Activated T-cell treated with anti-CD3 and anti-CD28 coated beads, Interleukin-2, amount 50 U/mL, for 24 hours (primary cell): ENCODE measurements around the gene PLAAT5.
"Not testable (repeated sequence)": the region's sequence is repeated elsewhere in the genome, so short reads cannot be mapped to it uniquely, and the experiment has no call there.

Experiments used
- DNase-seq: peaks from one replicate; pipeline ENCODE4 v3.0.0-alpha.2; 2020
- H3K27ac Mint-ChIP-seq: 2 replicates; pipeline ENCODE4 v1.8.0; 2020; ENCODE audit warnings: mild to moderate bottlenecking, mixed read lengths
- H3K27me3 Mint-ChIP-seq: 2 replicates; pipeline ENCODE4 v1.8.0; 2020; ENCODE audit warnings: mixed read lengths
- H3K36me3 Mint-ChIP-seq: 2 replicates; pipeline ENCODE4 v1.8.0; 2020; ENCODE audit warnings: low read depth, mixed read lengths
- H3K4me1 Mint-ChIP-seq: 2 replicates; pipeline ENCODE4 v1.8.0; 2020; ENCODE audit warnings: low read depth, mixed read lengths
- H3K4me3 Mint-ChIP-seq: 2 replicates; pipeline ENCODE4 v1.8.0; 2020; ENCODE audit warnings: mild to moderate bottlenecking, moderate library complexity, mixed read lengths
- H3K9me3 Mint-ChIP-seq: 2 replicates; pipeline ENCODE4 v1.8.0; 2020; ENCODE audit warnings: mixed read lengths

The PLAAT5 gene

GRCh38 chr11:63478896-63479295 lies 12.1 kb downstream of the PLAAT5 start:
- H3K4me3 Mint-ChIP-seq = no peak overlapping the region
- no peaks in the 10 kb centered on the region for H3K27me3 Mint-ChIP-seq
- no peaks in the 10 kb centered on the region for H3K4me1 Mint-ChIP-seq
- H3K36me3 Mint-ChIP-seq = no peaks in the 10 kb centered on the region
- DNase-seq = peak; percentile 50
- H3K27ac Mint-ChIP-seq = no peak overlapping the region
- H3K9me3 Mint-ChIP-seq = peaks cover 10% of the 10 kb centered on the region

DNA sequence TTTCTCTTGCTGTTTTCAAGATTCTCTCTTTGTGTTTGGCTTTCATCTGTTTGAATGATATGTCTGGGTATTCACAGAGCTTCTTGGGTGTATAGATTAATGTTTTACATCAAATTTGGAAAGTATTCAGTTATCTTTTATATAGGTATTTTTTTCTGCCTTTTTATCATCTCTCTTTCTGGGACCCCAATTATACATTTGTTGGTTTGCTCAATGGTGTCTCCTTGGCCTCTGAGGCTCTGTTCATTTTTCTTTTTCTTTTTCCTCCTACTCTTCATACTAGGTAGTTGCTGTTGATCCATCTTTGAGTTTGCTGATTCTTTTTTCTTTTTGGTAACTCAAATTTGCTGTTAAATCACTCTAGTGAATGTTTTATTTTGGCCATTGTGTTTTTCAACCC lies 14.3 kb downstream of the PLAAT5 start:
- Mint-ChIP-seq H3K27ac (no peak overlapping the region), H3K9me3 (peaks cover 10% of the 10 kb centered on the region), H3K4me1 (no peaks in the 10 kb centered on the region), H3K27me3 (no peaks in the 10 kb centered on the region), H3K4me3 (no peak overlapping the region), H3K36me3 (no peaks in the 10 kb centered on the region)
- no peak for DNase-seq

DNA sequence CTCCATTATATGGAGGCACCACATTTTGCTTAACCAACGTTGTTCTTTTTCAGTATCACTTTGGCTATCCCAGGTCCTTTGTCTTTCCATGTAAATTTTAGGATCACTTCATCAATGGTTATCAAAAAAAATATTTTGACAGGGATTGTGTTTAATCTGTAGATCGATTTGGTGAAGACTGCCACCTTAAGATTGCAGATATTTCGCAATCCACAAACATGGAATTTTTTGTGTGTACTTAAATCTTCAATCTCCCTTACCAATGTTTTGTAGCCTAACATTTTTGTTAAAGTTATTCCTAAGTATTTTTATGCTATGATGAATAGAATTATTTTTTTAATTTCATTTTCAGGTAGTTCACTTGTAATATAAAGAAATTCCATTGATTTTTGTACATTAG lies 18.6 kb downstream of the PLAAT5 start:
- no peak overlapping the region for H3K4me3 Mint-ChIP-seq
- no peaks in the 10 kb centered on the region for H3K4me1 Mint-ChIP-seq
- H3K36me3 Mint-ChIP-seq = peaks cover 4% of the 10 kb centered on the region
- no peak for DNase-seq
- peaks cover 33% of the 10 kb centered on the region for H3K9me3 Mint-ChIP-seq
- H3K27ac Mint-ChIP-seq = no peak overlapping the region
- no peaks in the 10 kb centered on the region for H3K27me3 Mint-ChIP-seq

GRCh38 chr11:63470311-63470710 lies 20.7 kb downstream of the PLAAT5 start:
- peaks cover 4% of the 10 kb centered on the region for H3K36me3 Mint-ChIP-seq
- no peaks in the 10 kb centered on the region for H3K4me1 Mint-ChIP-seq
- H3K4me3 Mint-ChIP-seq = no peak overlapping the region
- H3K9me3 Mint-ChIP-seq = peaks cover 23% of the 10 kb centered on the region
- peaks cover 2% of the 10 kb centered on the region for H3K27me3 Mint-ChIP-seq
- H3K27ac Mint-ChIP-seq = no peak overlapping the region
- no peak for DNase-seq

DNA sequence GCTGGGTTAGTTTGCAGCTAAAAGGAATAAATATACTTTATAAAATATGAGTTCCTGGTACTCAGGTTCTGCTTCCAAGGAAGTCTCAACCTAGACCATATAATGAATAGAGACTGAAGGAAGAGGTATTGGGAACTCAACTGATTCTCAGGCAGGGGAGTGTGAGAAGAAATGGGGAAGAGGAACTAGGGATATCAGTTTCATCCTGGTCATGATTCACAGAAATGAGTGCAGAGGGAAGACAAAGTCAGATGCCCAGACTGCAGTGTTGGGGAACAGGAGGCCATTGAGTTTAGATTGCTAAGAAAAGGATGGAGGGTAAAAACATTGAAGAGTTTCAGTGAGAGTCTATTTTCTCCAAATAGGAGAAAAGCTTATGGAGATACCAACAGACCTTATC lies 28.8 kb downstream of the PLAAT5 start:
- H3K27me3 Mint-ChIP-seq = peaks cover 13% of the 10 kb centered on the region
- no peaks in the 10 kb centered on the region for H3K9me3 Mint-ChIP-seq
- no peak overlapping the region for H3K27ac Mint-ChIP-seq
- no peak for DNase-seq
- H3K4me3 Mint-ChIP-seq = no peak overlapping the region
- H3K36me3 Mint-ChIP-seq = no peaks in the 10 kb centered on the region
- H3K4me1 Mint-ChIP-seq = no peaks in the 10 kb centered on the region

GRCh38 chr11:63459586-63459985 lies 31.4 kb downstream of the PLAAT5 start:
- Mint-ChIP-seq H3K27ac (no peak overlapping the region), H3K4me3 (no peak overlapping the region), H3K9me3 (no peaks in the 10 kb centered on the region), H3K36me3 (no peaks in the 10 kb centered on the region), H3K4me1 (no peaks in the 10 kb centered on the region), H3K27me3 (peaks cover 13% of the 10 kb centered on the region)
- DNase-seq = no peak

DNA sequence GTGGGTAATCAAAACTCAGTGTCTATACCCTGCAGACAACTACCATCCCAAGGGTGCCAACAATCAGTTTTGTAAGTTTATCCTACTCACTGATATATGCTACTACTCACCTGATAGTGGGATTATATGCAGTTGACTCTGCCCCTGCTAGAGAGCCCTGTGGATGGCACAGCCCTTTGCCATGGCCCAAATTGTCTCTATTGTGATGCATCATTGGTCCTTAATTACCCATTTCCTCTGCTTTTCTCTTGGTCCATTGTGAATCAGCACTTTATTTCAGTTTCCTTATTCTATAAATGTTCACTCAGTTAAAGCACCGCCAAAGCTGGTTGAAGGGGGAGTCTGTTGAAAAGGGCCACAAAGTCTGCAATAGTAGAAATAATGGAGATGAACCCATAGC lies 42.3 kb downstream of the PLAAT5 start:
- no peak for DNase-seq
- Mint-ChIP-seq H3K4me1 (peaks cover 38% of the 10 kb centered on the region), H3K27ac (no peak overlapping the region), H3K9me3 (no peaks in the 10 kb centered on the region), H3K4me3 (no peak overlapping the region), H3K36me3 (no peaks in the 10 kb centered on the region), H3K27me3 (peaks cover 8% of the 10 kb centered on the region)

GRCh38 chr11:63445720-63446119 lies 45.2 kb downstream of the PLAAT5 start:
- DNase-seq = peak; percentile 34
- Mint-ChIP-seq H3K36me3 (no peaks in the 10 kb centered on the region), H3K9me3 (no peaks in the 10 kb centered on the region), H3K4me1 (peaks cover 44% of the 10 kb centered on the region), H3K27ac (peak overlapping the region; percentile 29), H3K4me3 (no peak overlapping the region), H3K27me3 (peaks cover 5% of the 10 kb centered on the region)

GRCh38 chr11:63445118-63445517 lies 45.8 kb downstream of the PLAAT5 start:
- no peak for DNase-seq
- H3K36me3 Mint-ChIP-seq = no peaks in the 10 kb centered on the region
- H3K27me3 Mint-ChIP-seq = peaks cover 5% of the 10 kb centered on the region
- no peaks in the 10 kb centered on the region for H3K9me3 Mint-ChIP-seq
- H3K4me3 Mint-ChIP-seq = no peak overlapping the region
- no peak overlapping the region for H3K27ac Mint-ChIP-seq
- peaks cover 44% of the 10 kb centered on the region for H3K4me1 Mint-ChIP-seq

GRCh38 chr11:63444160-63444559 lies 46.8 kb downstream of the PLAAT5 start:
- Mint-ChIP-seq H3K27ac (peak overlapping the region; percentile 72), H3K9me3 (no peaks in the 10 kb centered on the region), H3K4me3 (no peak overlapping the region), H3K27me3 (peaks cover 5% of the 10 kb centered on the region), H3K36me3 (no peaks in the 10 kb centered on the region), H3K4me1 (peaks cover 42% of the 10 kb centered on the region)
- DNase-seq = no peak

DNA sequence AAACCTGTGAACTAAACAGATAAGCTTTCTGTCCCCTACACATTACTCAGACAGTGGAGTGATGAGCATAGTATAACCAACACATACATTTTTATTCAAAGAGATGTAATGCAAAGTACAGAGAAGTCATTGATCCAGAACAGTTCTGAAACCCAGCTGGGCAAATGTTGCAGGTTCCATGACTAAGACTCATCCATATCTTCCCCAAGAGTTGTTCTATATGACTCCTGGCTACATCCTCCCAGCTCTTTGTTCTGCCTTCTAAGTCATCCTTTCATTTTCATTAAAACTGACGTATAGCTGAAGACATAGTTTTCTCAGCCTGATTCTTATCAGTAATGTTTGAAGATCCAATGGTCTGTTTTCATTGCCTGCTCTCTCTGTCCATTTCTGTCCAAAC lies 47.3 kb downstream of the PLAAT5 start:
- Mint-ChIP-seq H3K27me3 (peaks cover 5% of the 10 kb centered on the region), H3K4me3 (no peak overlapping the region), H3K9me3 (no peaks in the 10 kb centered on the region), H3K4me1 (peaks cover 42% of the 10 kb centered on the region), H3K36me3 (no peaks in the 10 kb centered on the region), H3K27ac (peak overlapping the region; percentile 72)
- no peak for DNase-seq

DNA sequence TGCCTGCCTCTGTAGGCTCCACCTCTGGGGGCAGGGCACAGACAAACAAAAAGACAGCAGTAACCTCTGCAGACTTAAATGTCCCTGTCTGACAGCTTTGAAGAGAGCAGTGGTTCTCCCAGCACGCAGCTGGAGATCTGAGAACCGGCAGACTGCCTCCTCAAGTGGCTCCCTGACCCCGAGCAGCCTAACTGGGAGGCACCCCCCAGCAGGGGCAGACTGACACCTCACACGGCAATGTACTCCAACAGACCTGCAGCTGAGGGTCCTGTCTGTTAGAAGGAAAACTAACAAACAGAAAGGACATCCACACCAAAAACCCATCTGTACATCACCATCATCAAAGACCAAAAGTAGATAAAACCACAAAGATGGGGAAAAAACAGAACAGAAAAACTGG lies 55.1 kb downstream of the PLAAT5 start:
- H3K36me3 Mint-ChIP-seq, H3K27ac Mint-ChIP-seq, DNase-seq, H3K9me3 Mint-ChIP-seq, H3K4me3 Mint-ChIP-seq, H3K4me1 Mint-ChIP-seq: not testable (repeated sequence)
- H3K27me3 Mint-ChIP-seq = peaks cover 43% of the 10 kb centered on the region

GRCh38 chr11:63435351-63435750 lies 55.6 kb downstream of the PLAAT5 start:
- peaks cover 47% of the 10 kb centered on the region for H3K27me3 Mint-ChIP-seq
- H3K4me3 Mint-ChIP-seq = not testable (repeated sequence)

GRCh38 chr11:63430731-63431130 lies 60.2 kb downstream of the PLAAT5 start:
- not testable (repeated sequence) for H3K27ac Mint-ChIP-seq, H3K9me3 Mint-ChIP-seq, H3K4me3 Mint-ChIP-seq

More at GRCh38 chr11:63435351-63435750, 55.6 kb downstream of the PLAAT5 start:
- not testable (repeated sequence) for H3K36me3 Mint-ChIP-seq, H3K9me3 Mint-ChIP-seq, H3K27ac Mint-ChIP-seq, DNase-seq, H3K4me1 Mint-ChIP-seq

GRCh38 chr11:63427971-63428508 lies 62.9 kb downstream of the PLAAT5 start:
- Mint-ChIP-seq H3K4me3 (no peak overlapping the region), H3K27ac (no peak overlapping the region)
- no peak for DNase-seq

More at GRCh38 chr11:63430731-63431130, 60.2 kb downstream of the PLAAT5 start:
- H3K36me3 Mint-ChIP-seq, H3K4me1 Mint-ChIP-seq, DNase-seq: not testable (repeated sequence)
- peaks cover 64% of the 10 kb centered on the region for H3K27me3 Mint-ChIP-seq

More at GRCh38 chr11:63427971-63428508, 62.9 kb downstream of the PLAAT5 start:
- Mint-ChIP-seq H3K9me3 (peaks cover 4% of the 10 kb centered on the region), H3K27me3 (peaks cover 48% of the 10 kb centered on the region), H3K4me1 (no peaks in the 10 kb centered on the region), H3K36me3 (no peaks in the 10 kb centered on the region)
